Spleen (tissue), 11 donors: ENCODE results near the gene GNA14. TPM values are rescaled to one million over a fixed set of nuclear protein-coding genes. Genes with fewer than 3 reads are reported as not detected.

ENCODE experiments used
- DNase-seq: peaks from one replicate; pipeline ENCODE4 v3.0.0-alpha.2; 2020
- H3K27ac ChIP-seq, 8 donors: fragments of 200-600 bp; sonication (generic) in 7 of 8; 1 replicate in 4 of 8; 2 replicates in 4 of 8; pipeline versions ENCODE4 v1.5.0 to v1.8.0; 2016 to 2021; ENCODE audit warnings: inconsistent platforms in 4 of 8, mild to moderate bottlenecking in 4 of 8, moderate library complexity in 1 of 8
- H3K27me3 ChIP-seq, 7 donors: fragments of 200-600 bp; sonication (generic) in 6 of 7; replicated peaks in 1 of 7; 1 replicate in 4 of 7; 2 replicates in 3 of 7; pipeline versions ENCODE4 v1.5.0 to v1.8.0; 2016 to 2021; ENCODE audit warnings: inconsistent platforms in 3 of 7, mild to moderate bottlenecking in 1 of 7
- H3K36me3 ChIP-seq, 6 donors: fragments of 200-600 bp; sonication (generic) in 5 of 6; 1 replicate in 4 of 6; 2 replicates in 2 of 6; pipeline versions ENCODE4 v1.5.0 to v1.8.0; 2016 to 2021; ENCODE audit warnings: inconsistent platforms in 2 of 6
- H3K4me1 ChIP-seq, 6 donors: fragments of 200-600 bp; sonication (generic) in 5 of 6; 1 replicate in 3 of 6; 2 replicates in 3 of 6; pipeline versions ENCODE4 v1.5.0 to v1.8.0; 2016 to 2021; ENCODE audit warnings: inconsistent platforms in 3 of 6
- H3K4me3 ChIP-seq, 8 donors: fragments of 200-600 bp; sonication (generic) in 7 of 8; 1 replicate in 4 of 8; 2 replicates in 4 of 8; pipeline versions ENCODE4 v1.5.0 to v1.8.0; 2016 to 2021; ENCODE audit warnings: inconsistent platforms in 4 of 8, mild to moderate bottlenecking in 4 of 8, moderate library complexity in 2 of 8
- H3K9me3 ChIP-seq, 8 donors: fragments of 200-600 bp; sonication (generic) in 7 of 8; 1 replicate in 4 of 8; 2 replicates in 4 of 8; pipeline versions ENCODE4 v1.5.0 to v1.8.0; 2016 to 2021; ENCODE audit warnings: inconsistent platforms in 4 of 8
- POLR2A ChIP-seq, 3 donors: fragments of 450-650 bp; IDR thresholded peaks; one replicate each; pipeline ENCODE4 v1.5.1; 2017; ENCODE audit warnings: antibody characterized with exemption in 3 of 3, mild to moderate bottlenecking in 1 of 3
- POLR2AphosphoS5 ChIP-seq, 3 donors: sonication (generic); formaldehyde crosslinking; IDR thresholded peaks; one replicate each; pipeline ENCODE4 v1.5.1; 2017; ENCODE audit warnings: antibody characterized with exemption in 3 of 3
- WGBS, 5 donors: extraction: QIAGEN DNeasy Blood & Tissue Kit in 3 of 5; methylation state at CpG; one replicate each; pipeline versions ENCODE4 v1.1.5 to v1.1.7; 2013 to 2018; 5-methylcytosine and 5-hydroxymethylcytosine counted together
- intact Hi-C: fragments of 100-400 bp; cut with DNase I; formaldehyde crosslinking; loops from one replicate; pipeline ENCODE4 v1.15.0; 2023; ENCODE audit warnings: low total_unique reads
- polyA plus RNA-seq, 3 donors: library from polyadenylated mRNA; stranded (reverse); fragments of 200-250 nt; gene quantifications; one replicate each; pipeline ENCODE4 v1.2.1, GENCODE V29; 2013
- total RNA-seq, 7 donors: library from RNA; depleted of rRNA in 3 of 7; stranded (reverse); fragments of >200 nt in 3 of 7; fragmentation: NEBNext Ultra II Directional in 4 of 7; extraction: Animal tissue kit (Norgen Biotek cat#: 25700) in 4 of 7; gene quantifications; one replicate each; pipeline versions ENCODE4 v1.1.0 to v1.2.1, GENCODE V29; 2016 to 2021
- TF ChIP-seq, protein P1 (sequence below), 11 experiments: fragments of 200-600 bp in 7 of 11; fragments of 450-650 bp in 4 of 11; sonication (generic) in 4 of 11; IDR thresholded peaks in 8 of 11; conservative IDR thresholded peaks in 3 of 11; 1 replicate in 7 of 11; 2 replicates in 4 of 11; pipeline versions ENCODE4 v1.4.0 to v1.8.0; 2016 to 2021; ENCODE audit warnings: antibody characterized with exemption in 11 of 11, inconsistent platforms in 4 of 11, mild to moderate bottlenecking in 1 of 11
- donor health status: healthy with polysubstance abuse.
- donor health status: DM: no; HTN: no; CAD: no; lungs with moderate emphysema.
- donor health status: DM: no; HTN: no; CAD: no.
- donor health status: Bipolar disorder and iron deficiency.
- donor health status: healthy.
- donor health status: DM: no; HTN: no; CAD: no.
- donor health status: DM: yes; HTN: yes; CAD: no.

GNA14 gene
- total and polyA plus RNA-seq, 10 donors, result 1.7 to 41.7 (median 7.9) TPM

DNA sequence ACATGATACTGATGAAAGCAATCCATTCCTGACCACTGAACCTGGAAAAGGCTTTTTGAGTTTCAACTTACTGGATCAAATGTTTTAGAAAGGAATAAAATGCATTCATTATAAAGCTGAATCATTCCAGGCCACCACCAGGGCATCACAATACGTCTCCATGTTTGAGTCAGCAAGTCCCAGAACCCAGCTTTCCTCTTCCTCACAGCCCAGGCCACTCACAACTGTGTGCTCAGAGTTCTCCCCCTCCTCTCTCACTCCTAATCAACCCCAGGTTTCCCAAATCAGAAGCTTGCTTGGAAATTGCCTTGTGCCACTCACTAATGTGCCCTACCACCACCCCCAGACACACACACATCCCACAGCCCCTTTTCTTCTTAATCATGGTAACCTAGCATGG is 91.7 kb downstream of the GNA14 start:
- intact Hi-C loops, result no loop called here
- 36 to 59% (median 48%) methylated on average over 1 of the region's 1 CpG for WGBS, 5 donors

DNA sequence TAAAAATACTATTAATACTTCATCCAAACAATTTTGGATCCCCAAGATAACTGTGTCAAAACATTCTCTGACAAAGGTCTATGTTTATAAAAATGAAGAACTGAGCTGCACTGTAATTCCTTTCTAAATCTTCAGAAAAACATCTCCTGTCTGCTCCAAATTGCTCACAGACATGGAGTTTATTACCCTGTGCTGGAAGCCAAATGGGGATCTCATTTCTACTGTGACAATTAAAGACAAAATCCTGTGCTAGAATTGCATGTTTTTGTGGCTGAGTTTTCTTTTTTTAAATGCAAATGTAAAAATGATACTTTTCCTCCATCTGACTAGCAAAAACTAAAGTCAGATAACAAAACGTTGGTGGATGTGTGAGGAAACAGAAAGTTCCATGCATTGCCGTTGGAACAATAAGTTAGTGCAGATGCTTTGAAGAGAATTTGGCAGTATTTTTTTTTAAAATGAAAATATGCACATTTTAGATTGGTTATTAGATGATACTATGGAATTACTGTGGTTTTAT is 93.5 kb downstream of the GNA14 start:
- no peaks in the 10 kb centered on the region for H3K9me3 ChIP-seq
- no peak overlapping the region for H3K4me3 ChIP-seq
- intact Hi-C loops, result no loop called here
- no peak for TF ChIP-seq POLR2AphosphoS5 (IDR thresholded peaks at IDR 0.05)
- TF ChIP-seq, protein P1, sequence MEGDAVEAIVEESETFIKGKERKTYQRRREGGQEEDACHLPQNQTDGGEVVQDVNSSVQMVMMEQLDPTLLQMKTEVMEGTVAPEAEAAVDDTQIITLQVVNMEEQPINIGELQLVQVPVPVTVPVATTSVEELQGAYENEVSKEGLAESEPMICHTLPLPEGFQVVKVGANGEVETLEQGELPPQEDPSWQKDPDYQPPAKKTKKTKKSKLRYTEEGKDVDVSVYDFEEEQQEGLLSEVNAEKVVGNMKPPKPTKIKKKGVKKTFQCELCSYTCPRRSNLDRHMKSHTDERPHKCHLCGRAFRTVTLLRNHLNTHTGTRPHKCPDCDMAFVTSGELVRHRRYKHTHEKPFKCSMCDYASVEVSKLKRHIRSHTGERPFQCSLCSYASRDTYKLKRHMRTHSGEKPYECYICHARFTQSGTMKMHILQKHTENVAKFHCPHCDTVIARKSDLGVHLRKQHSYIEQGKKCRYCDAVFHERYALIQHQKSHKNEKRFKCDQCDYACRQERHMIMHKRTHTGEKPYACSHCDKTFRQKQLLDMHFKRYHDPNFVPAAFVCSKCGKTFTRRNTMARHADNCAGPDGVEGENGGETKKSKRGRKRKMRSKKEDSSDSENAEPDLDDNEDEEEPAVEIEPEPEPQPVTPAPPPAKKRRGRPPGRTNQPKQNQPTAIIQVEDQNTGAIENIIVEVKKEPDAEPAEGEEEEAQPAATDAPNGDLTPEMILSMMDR (IDR thresholded peaks at IDR 0.05 in 8 of 11, conservative IDR thresholded peaks at IDR 0.05 in 3 of 11), result no peak
- TF ChIP-seq POLR2A (IDR thresholded peaks at IDR 0.05), result no peak
- no peaks in the 10 kb centered on the region for H3K4me1 ChIP-seq
- no peaks in the 10 kb centered on the region for H3K27me3 ChIP-seq
- H3K36me3 ChIP-seq, result no peaks in the 10 kb centered on the region
- DNase-seq, result no peak
- peak overlapping the region in 1 of 8 donors; percentile 29 for H3K27ac ChIP-seq
- 55 to 72% (median 67%) methylated on average over 2 of the region's 2 CpGs for WGBS, 5 donors

More for the DNA sequence above, 91.7 kb downstream of the GNA14 start:
- no peak overlapping the region for H3K4me3 ChIP-seq
- H3K27ac ChIP-seq, result no peak overlapping the region
- TF ChIP-seq POLR2AphosphoS5 (IDR thresholded peaks at IDR 0.05), result no peak
- TF ChIP-seq, protein P1 (IDR thresholded peaks at IDR 0.05 in 8 of 11, conservative IDR thresholded peaks at IDR 0.05 in 3 of 11), result no peak
- H3K4me1 ChIP-seq, result peaks cover 0 to 1% (median 0%) of the 10 kb centered on the region in 6 donors
- no peaks in the 10 kb centered on the region for H3K36me3 ChIP-seq
- no peak for DNase-seq
- no peaks in the 10 kb centered on the region for H3K27me3 ChIP-seq
- no peaks in the 10 kb centered on the region for H3K9me3 ChIP-seq

DNA sequence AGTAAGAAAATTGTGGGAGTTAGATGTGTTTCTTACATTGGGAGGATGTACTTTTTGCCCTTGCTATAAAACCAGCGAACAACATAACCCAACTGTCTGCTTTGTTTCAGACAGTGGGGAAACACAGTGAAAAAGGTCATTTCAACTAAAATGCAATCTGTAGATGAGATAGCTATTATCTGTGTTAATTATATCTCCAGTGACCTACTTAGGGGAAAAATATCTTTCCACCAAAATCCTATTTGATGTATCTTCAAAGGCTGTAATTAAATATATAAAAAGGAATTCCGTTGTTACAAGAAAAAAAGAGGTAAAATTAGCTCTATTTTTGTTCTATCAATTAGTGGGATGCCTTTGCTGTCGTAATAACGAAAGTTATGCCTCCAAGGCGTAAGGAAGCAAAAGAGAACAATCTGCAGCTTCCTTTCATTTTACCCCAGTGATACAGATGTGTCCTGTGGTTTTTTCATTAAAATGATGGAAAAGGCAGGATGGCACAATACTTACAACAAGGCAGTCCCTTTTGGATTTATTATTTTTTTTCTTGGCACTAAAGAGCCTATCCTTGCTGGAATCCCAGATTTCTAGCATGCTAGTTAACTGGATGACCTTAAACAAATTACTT is 100.9 kb downstream of the GNA14 start:
- Histone ChIP-seq H3K36me3 (no peaks in the 10 kb centered on the region), H3K27me3 (no peaks in the 10 kb centered on the region), H3K9me3 (peaks cover 0 to 12% (median 6%) of the 10 kb centered on the region in 8 donors), H3K4me1 (no peaks in the 10 kb centered on the region), H3K27ac (peak overlapping the region in 2 of 8 donors; percentile 9 to 25), H3K4me3 (no peak overlapping the region)
- 68 to 82% (median 80%) methylated on average over 5 of the region's 5 CpGs for WGBS, 5 donors
- TF ChIP-seq POLR2AphosphoS5 (IDR thresholded peaks at IDR 0.05) (no peak), POLR2A (IDR thresholded peaks at IDR 0.05) (no peak)
- TF ChIP-seq, protein P1 (IDR thresholded peaks at IDR 0.05 in 8 of 11, conservative IDR thresholded peaks at IDR 0.05 in 3 of 11), result no peak
- intact Hi-C loops, result no loop called here
- no peak for DNase-seq

DNA sequence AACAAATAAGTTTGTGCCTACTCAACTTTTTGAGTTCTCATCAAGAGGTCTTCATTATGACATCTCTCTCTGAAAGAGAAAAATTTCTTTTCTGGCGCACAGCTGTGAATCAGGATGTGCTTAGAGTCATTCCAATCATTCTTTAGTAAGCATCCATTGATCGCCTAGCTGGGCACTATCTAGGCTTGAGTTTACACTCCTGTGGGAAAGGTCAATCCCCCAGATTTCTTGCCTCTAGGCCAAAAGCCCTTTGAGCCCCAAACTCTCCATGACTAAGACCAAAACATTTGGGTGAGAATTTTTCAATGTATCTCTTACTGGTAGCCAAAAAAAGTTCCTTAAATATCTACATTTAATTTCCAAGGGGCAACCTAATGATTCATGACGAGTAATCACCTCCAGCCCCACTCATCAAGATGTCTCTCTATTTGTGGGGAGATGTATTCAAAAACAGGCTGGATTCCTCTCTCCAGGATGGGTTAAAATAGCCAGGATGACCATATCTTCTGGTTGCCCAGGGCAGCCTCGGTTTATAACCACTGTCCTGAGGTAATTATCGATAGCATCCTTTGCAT is 101.7 kb downstream of the GNA14 start:
- Histone ChIP-seq H3K4me3 (no peak overlapping the region), H3K27ac (peak overlapping the region in 1 of 8 donors; percentile 25), H3K9me3 (peaks cover 0 to 20% (median 13%) of the 10 kb centered on the region in 8 donors), H3K36me3 (no peaks in the 10 kb centered on the region), H3K27me3 (no peaks in the 10 kb centered on the region), H3K4me1 (no peaks in the 10 kb centered on the region)
- no peak for TF ChIP-seq POLR2A (IDR thresholded peaks at IDR 0.05)
- TF ChIP-seq, protein P1 (IDR thresholded peaks at IDR 0.05 in 8 of 11, conservative IDR thresholded peaks at IDR 0.05 in 3 of 11), result no peak
- no peak for TF ChIP-seq POLR2AphosphoS5 (IDR thresholded peaks at IDR 0.05)
- WGBS, 5 donors, result 80 to 88% (median 87%) methylated on average over 5 of the region's 5 CpGs
- intact Hi-C loops, result no loop called here
- no peak for DNase-seq
